PC-3 (cell line): ENCODE results near the gene DAAM1.

Experiments used
- EZH2 ChIP-seq: fragments of 300-600 bp; sonication (generic); IDR thresholded peaks from one replicate; pipeline ENCODE4 v1.6.1; 2017; ENCODE audit warnings: antibody characterized with exemption, mild to moderate bottlenecking, low read length; ENCODE audit not compliant: unreplicated experiment
- EZH2phosphoT487 ChIP-seq: fragments of 300-600 bp; sonication (generic); IDR thresholded peaks from 2 replicates; pipeline ENCODE4 v1.6.1; 2018; ENCODE audit warnings: mild to moderate bottlenecking, antibody characterized with exemption, low read length, borderline replicate concordance
- TF ChIP-seq, protein P1 (sequence below): fragments of 300-600 bp; sonication (generic); conservative IDR thresholded peaks from 2 replicates; pipeline ENCODE4 v1.5.1; 2017; ENCODE audit warnings: antibody characterized with exemption, low read depth, mild to moderate bottlenecking, low read length

DNA sequence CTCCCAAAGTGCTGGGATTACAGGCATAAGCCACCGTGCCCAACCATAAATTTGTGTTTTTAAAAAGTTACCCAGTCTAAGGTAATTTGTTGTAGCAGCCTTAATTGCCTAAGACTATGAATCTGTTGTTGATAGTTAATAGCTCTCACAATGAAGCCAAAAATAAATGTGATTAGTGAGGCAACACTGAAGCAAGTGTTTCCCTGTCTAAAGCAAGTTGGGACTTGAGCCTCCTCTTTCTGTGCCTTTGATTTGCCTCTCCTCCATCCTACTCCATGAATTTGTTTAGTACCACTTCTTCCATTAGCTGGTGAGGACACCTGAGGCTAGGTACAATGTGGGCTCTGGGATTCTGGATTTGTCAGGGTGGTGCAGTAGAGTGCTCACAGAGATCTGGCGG, 36.8 kb downstream of the DAAM1 start:
- TF ChIP-seq, protein P1, sequence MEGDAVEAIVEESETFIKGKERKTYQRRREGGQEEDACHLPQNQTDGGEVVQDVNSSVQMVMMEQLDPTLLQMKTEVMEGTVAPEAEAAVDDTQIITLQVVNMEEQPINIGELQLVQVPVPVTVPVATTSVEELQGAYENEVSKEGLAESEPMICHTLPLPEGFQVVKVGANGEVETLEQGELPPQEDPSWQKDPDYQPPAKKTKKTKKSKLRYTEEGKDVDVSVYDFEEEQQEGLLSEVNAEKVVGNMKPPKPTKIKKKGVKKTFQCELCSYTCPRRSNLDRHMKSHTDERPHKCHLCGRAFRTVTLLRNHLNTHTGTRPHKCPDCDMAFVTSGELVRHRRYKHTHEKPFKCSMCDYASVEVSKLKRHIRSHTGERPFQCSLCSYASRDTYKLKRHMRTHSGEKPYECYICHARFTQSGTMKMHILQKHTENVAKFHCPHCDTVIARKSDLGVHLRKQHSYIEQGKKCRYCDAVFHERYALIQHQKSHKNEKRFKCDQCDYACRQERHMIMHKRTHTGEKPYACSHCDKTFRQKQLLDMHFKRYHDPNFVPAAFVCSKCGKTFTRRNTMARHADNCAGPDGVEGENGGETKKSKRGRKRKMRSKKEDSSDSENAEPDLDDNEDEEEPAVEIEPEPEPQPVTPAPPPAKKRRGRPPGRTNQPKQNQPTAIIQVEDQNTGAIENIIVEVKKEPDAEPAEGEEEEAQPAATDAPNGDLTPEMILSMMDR: no peak
- no peak for TF ChIP-seq EZH2
- TF ChIP-seq EZH2phosphoT487: no peak
